ENCODE measurements around the gene CDHR3. TPM values are rescaled to one million over a fixed set of nuclear protein-coding genes. Genes with fewer than 3 reads are reported as not detected.
A peak's percentile ranks its signal among the peaks of the same experiment; 100 is the strongest.

The CDHR3 gene
- total RNA-seq, 1 experiment from 2014 or later = 3.3 TPM

DNA sequence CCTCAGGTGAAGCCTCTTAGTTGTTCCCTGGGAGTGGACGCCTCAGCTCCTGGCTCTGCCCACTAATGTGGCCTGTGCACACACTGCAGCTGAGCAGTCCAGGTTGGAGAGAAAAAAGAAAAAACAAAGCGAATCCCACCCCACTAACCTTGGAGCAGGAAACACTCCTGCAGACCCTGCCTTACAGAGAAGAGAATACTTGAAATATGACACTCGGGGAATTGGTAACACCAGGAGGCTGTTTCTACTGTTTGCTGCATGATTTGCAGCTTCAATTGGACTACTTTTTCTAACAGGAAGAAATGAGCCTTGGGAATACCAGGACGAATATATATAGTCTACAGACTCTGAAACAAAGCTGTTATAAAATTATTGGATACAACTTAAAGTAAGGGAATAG, 22.2 kb downstream of the CDHR3 start:
- H3K9me3 ChIP-seq (ENCODE audit: control insufficient read depth, low read depth, low read length) = no peaks in the 10 kb centered on the region
- no peak overlapping the region for H3T11ph ChIP-seq (ENCODE audit: low read length)
- no peak overlapping the region for H2BK12ac ChIP-seq (ENCODE audit: insufficient read length, low read depth, low read length)
- DNase-seq = no peak
- H2AFZ ChIP-seq (ENCODE audit: low read length) = peak overlapping the region; percentile 90
- H3K18ac ChIP-seq (ENCODE audit: insufficient read length, low read depth, low read length) = no peak overlapping the region
- no peaks in the 10 kb centered on the region for H4K20me1 ChIP-seq (ENCODE audit: control insufficient read depth, insufficient read depth, insufficient read length)
- Mint-ChIP-seq H3K9me3 (no peaks in the 10 kb centered on the region), H3K27ac (peak overlapping the region in 1 of 3 experiments; percentile 54; a peak in 2 of 7 replicates), H3K4me1 (peaks cover 72 to 75% of the 10 kb centered on the region in 2 experiments), H3K36me3 (ENCODE audit: insufficient read depth in 1 of 3, low read depth in 3 of 3) (no peaks in the 10 kb centered on the region), H3K27me3 (ENCODE audit: low read depth) (no peaks in the 10 kb centered on the region; the same call in 1 of the 2 replicates), H3K4me3 (peak overlapping the region in 1 of 2 experiments; percentile 55; a peak in 2 of 5 replicates)
- H2BK5ac ChIP-seq (ENCODE audit: insufficient read length, low read length) = no peak overlapping the region
- no peak overlapping the region for H2BK20ac ChIP-seq (ENCODE audit: low read depth, low read length, poor library complexity, severe bottlenecking)
- H3K4me2 ChIP-seq (ENCODE audit: insufficient read depth, insufficient read length, low read length) = no peak overlapping the region
- no peak overlapping the region for H4K5ac ChIP-seq (ENCODE audit: insufficient read length, low read depth, low read length)
- H3K79me2 ChIP-seq (ENCODE audit: insufficient read depth, low read length) = no peaks in the 10 kb centered on the region
- H4K8ac ChIP-seq (replicated peaks; ENCODE audit: insufficient read length, low read depth, low read length) = no peak overlapping the region
- no peak overlapping the region for H4K91ac ChIP-seq (ENCODE audit: insufficient read length, low read depth, low read length)
- no peak overlapping the region for H2AK5ac ChIP-seq (ENCODE audit: insufficient read length, low read length)
- H3K27me3 ChIP-seq (ENCODE audit: insufficient read depth, low read length) = no peaks in the 10 kb centered on the region
- H3K4me1 ChIP-seq (ENCODE audit: insufficient read depth, low read length) = peaks cover 20% of the 10 kb centered on the region
- no peaks in the 10 kb centered on the region for H3K23me2 ChIP-seq (ENCODE audit: insufficient read length, low read depth, low read length, poor library complexity, severe bottlenecking)
- no peak overlapping the region for H2BK15ac ChIP-seq (ENCODE audit: low read depth, low read length)
- no peak overlapping the region for H3K56ac ChIP-seq (ENCODE audit: insufficient read length, low read depth, low read length)
- TF ChIP-seq CTCF (conservative IDR thresholded peaks at IDR 0.05) = no peak
- no peak overlapping the region for H3K23ac ChIP-seq (ENCODE audit: insufficient read length, low read depth, low read length)
- H3K14ac ChIP-seq (ENCODE audit: insufficient read depth, low read length) = no peak overlapping the region
- no peak overlapping the region for H2BK120ac ChIP-seq (ENCODE audit: low read depth, low read length, poor library complexity, severe bottlenecking)
- no peak overlapping the region for H3K9ac ChIP-seq (ENCODE audit: extremely low read depth, insufficient read length, low read length)
- H3K4ac ChIP-seq (ENCODE audit: low read depth, low read length) = no peak overlapping the region
- H3K27ac ChIP-seq (ENCODE audit: insufficient read length, low read depth, low read length) = no peak overlapping the region
- H3K79me1 ChIP-seq (ENCODE audit: insufficient read depth, low read depth, low read length, poor library complexity, severe bottlenecking) = no peaks in the 10 kb centered on the region
- no CpG with 5 or more reads among the region's 4 CpGs for WGBS (ENCODE audit: extremely low coverage, insufficient read length, low lambda C conversion rate)

All from H9 (cell line).